Measurements from ENCODE around the gene LONRF2. TPM values are rescaled to one million over a fixed set of nuclear protein-coding genes. Genes with fewer than 3 reads are reported as not detected.

LONRF2 gene
- total RNA-seq, 1 experiment from 2014 or later = 2.7 TPM

DNA sequence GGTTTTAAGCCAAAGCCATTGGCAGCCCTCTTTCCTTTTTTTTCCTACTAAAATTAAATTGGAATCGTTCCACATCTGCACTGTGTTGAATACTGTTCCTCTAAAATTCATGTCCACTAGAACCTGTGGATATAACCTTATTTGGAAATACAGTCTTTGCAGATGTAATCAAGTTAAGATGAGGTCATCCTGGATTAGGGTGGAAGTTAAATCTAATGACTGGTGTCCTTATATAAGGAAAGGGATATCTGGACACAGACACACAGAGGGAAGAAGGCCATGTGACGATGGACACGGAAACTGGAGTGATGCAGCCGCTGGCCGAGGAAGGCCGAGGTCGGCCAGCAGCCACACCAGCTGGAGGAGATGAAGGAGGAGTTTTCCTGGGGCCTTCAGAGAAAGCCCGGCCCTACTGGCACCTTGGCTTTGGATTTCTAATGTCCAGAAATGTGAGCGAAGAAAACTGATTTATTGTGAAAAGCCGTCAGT lies 49.4 kb downstream of the LONRF2 start:
- Mint-ChIP-seq H3K27me3 (ENCODE audit: low read depth) (no peaks in the 10 kb centered on the region; the same call in 1 of the 2 replicates), H3K27ac (no peak overlapping the region), H3K9me3 (peaks cover 9 to 11% of the 10 kb centered on the region in 2 experiments; a peak in 4 of 5 replicates), H3K36me3 (ENCODE audit: insufficient read depth in 1 of 3, low read depth in 3 of 3) (peaks cover 3 to 9% (median 4%) of the 10 kb centered on the region in 3 experiments; a peak in 5 of 7 replicates), H3K4me1 (peaks cover 0 to 3% of the 10 kb centered on the region in 2 experiments; a peak in 2 of 4 replicates), H3K4me3 (no peak overlapping the region)
- Histone ChIP-seq H4K91ac (ENCODE audit: insufficient read length, low read depth, low read length) (no peak overlapping the region), H3K27me3 (ENCODE audit: insufficient read depth, low read length) (no peaks in the 10 kb centered on the region), H3K79me2 (ENCODE audit: insufficient read depth, low read length) (no peaks in the 10 kb centered on the region), H3K14ac (ENCODE audit: insufficient read depth, low read length) (no peak overlapping the region), H3K23ac (ENCODE audit: insufficient read length, low read depth, low read length) (no peak overlapping the region), H3K18ac (ENCODE audit: insufficient read length, low read depth, low read length) (no peak overlapping the region), H2BK12ac (ENCODE audit: insufficient read length, low read depth, low read length) (no peak overlapping the region), H4K8ac (replicated peaks; ENCODE audit: insufficient read length, low read depth, low read length) (no peak overlapping the region), H3T11ph (ENCODE audit: low read length) (no peak overlapping the region), H4K5ac (ENCODE audit: insufficient read length, low read depth, low read length) (no peak overlapping the region), H2AK5ac (ENCODE audit: insufficient read length, low read length) (no peak overlapping the region), H3K4me1 (ENCODE audit: insufficient read depth, low read length) (no peaks in the 10 kb centered on the region), H2BK120ac (ENCODE audit: low read depth, low read length, poor library complexity, severe bottlenecking) (no peak overlapping the region), H4K20me1 (ENCODE audit: control insufficient read depth, insufficient read depth, insufficient read length) (no peaks in the 10 kb centered on the region), H3K4ac (ENCODE audit: low read depth, low read length) (no peak overlapping the region), H3K9me3 (ENCODE audit: control insufficient read depth, low read depth, low read length) (no peaks in the 10 kb centered on the region), H3K79me1 (ENCODE audit: insufficient read depth, low read depth, low read length, poor library complexity, severe bottlenecking) (no peaks in the 10 kb centered on the region), H2BK15ac (ENCODE audit: low read depth, low read length) (no peak overlapping the region), H3K27ac (ENCODE audit: insufficient read length, low read depth, low read length) (no peak overlapping the region), H3K56ac (ENCODE audit: insufficient read length, low read depth, low read length) (no peak overlapping the region), H3K23me2 (ENCODE audit: insufficient read length, low read depth, low read length, poor library complexity, severe bottlenecking) (no peaks in the 10 kb centered on the region), H2BK5ac (ENCODE audit: insufficient read length, low read length) (no peak overlapping the region), H2AFZ (ENCODE audit: low read length) (no peak overlapping the region), H2BK20ac (ENCODE audit: low read depth, low read length, poor library complexity, severe bottlenecking) (peak overlapping the region; percentile 60), H3K4me2 (ENCODE audit: insufficient read depth, insufficient read length, low read length) (no peak overlapping the region), H3K9ac (ENCODE audit: extremely low read depth, insufficient read length, low read length) (no peak overlapping the region)
- no CpG with 5 or more reads among the region's 10 CpGs for WGBS (ENCODE audit: extremely low coverage, insufficient read length, low lambda C conversion rate)
- DNase-seq = no peak
- no peak for TF ChIP-seq CTCF (conservative IDR thresholded peaks at IDR 0.05)

Data from H9 (cell line).